ENCODE measurements around the gene OR6X1.
"Not testable (repeated sequence)": the region's sequence is repeated elsewhere in the genome, so short reads cannot be mapped to it uniquely, and the experiment has no call there.

OR6X1 gene

DNA sequence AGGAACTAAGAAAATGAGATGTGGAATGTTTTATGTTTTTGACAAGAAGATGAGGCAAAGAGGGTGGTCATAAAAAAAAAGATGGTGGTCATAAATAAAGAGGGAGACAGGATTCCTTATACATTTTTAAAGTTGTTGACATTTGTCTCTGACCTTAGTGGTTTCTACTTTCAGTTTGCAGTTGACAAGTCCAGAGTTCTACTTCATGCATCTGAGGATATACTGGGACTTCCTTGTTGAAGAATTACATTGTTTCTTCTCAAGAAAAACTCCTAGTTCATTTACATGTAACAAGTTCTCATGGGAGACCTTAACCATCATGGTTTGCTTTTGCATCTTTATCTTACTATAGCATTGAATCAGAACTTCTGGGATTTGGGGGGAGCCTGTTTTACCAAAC lies 1.2 kb downstream of the OR6X1 start:
- no peak for DNase-seq

DNA sequence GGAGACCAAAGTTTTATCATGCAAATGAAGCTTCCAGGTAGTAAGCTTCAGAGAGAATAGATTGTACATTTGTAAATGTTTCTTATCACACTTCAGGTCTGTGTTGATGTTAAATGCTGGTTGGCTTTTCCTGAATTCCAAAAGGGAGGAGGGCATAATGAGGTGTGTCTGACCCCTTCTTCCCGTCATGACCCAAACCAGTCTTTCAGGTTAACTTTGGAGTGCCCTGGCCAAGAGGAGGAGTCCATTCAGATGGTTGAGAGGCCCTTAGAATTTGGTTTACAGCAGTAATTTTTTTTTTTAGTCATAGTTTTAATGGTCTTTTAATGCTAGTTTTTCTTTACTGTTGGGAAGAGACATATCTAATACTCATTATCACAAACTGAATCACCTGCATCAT lies 2.5 kb downstream of the OR6X1 start:
- DNase-seq = no peak

- DNase-seq = not testable (repeated sequence)
Measured at GRCh38 chr11:123748349-123748748, 6.0 kb downstream of the OR6X1 start.

DNA sequence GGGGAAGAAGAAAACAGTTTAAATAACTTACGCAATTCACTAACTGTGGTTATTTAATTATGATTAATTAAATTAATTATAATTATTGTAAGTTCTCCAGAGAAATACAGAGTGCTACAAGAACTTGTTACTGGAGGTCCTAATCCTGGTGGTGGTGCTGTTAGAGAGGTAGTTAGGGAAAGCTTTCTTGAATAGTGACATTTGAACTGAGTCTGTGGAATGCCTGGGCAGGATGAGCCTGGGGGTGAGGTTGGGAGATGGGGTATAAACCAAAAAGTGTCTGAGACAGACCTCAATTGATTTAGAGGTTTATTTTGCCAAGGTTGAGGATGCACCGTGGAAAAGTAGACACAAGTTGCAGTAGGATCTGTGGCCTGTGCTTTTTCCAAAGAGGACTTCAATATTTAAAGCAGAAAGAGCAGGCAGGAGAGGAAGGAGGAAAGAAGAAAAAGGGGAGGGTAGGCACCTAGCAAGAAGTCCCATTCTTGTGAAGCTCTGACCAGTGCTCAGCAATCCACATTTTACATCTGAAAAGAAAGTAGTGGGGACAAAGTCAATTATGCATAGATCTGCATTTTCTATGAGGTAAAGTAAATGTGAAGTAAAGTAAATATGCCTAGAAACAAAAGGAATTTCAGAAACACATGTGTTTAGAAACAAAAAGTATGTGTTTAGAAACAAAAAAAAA lies 8.4 kb downstream of the OR6X1 start:
- no peak for DNase-seq

GRCh38 chr11:123742724-123743120 lies 11.6 kb downstream of the OR6X1 start:
- DNase-seq = no peak

GRCh38 chr11:123742031-123742723 lies 12.1 kb downstream of the OR6X1 start:
- DNase-seq = no peak

GRCh38 chr11:123741159-123742030 lies 12.9 kb downstream of the OR6X1 start, which contains the start of gene ZNF202:
Gene ZNF202 (minus strand): TSS chr11:123741660. CDS start chr11:123730888, 10,772 bp downstream.
- peak; percentile 89 for DNase-seq

- no peak for DNase-seq
Measured at GRCh38 chr11:123740787-123741158, 13.5 kb downstream of the OR6X1 start.

- DNase-seq = no peak
Measured at GRCh38 chr11:123738374-123738773, 15.9 kb downstream of the OR6X1 start.

DNA sequence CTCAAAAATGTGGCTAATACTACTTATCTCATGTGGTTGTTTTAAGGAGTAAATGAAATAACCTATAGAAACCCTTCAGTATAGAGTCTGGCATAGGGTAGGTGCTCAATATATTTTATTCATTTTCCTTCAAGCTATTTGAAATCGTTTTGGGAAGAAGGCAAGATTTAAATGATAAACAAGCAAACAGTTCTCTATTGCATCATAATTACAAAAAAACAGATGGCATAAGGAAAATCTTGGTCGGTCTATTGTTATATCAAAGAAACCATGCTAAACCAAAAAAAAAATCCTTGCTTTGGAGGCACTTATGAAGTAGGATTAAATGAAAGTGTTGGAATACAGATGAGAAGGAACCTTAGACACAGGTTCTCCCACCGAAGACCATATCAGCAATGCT lies 17.5 kb downstream of the OR6X1 start:
- no peak for DNase-seq

DNA sequence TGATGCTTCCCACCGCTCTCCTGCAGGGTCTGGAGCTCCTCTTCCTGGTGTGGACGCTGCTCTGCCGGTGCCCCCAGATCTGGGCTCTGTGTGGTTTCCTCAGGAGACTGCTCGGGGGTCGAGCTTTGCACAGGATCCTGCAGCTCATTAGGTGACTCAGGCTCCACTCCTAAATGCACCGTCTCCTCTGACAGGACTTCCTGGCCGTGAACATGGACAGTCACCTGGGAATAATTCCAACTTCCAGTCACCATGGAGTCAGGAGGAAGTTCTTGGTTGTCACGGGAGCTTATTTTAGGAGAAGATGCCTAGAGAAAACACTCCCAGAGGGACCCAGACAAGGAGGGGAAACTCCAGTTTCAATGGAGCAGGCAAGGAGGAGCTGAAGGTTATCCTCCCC lies 24.7 kb downstream of the OR6X1 start:
- DNase-seq = no peak

- DNase-seq = no peak
Measured at GRCh38 chr11:123725995-123726655, 28.2 kb downstream of the OR6X1 start.

- peak; percentile 41 for DNase-seq
Measured at GRCh38 chr11:123719452-123719851, 34.9 kb downstream of the OR6X1 start.

- DNase-seq = no peak
Measured at GRCh38 chr11:123718469-123718868, 35.8 kb downstream of the OR6X1 start.

- no peak for DNase-seq
Measured at GRCh38 chr11:123718063-123718462, 36.3 kb downstream of the OR6X1 start.

- DNase-seq = not testable (repeated sequence)
Measured at GRCh38 chr11:123712627-123713026, 41.7 kb downstream of the OR6X1 start.

- DNase-seq = peak; percentile 68
Measured at GRCh38 chr11:123707606-123708205, 46.6 kb downstream of the OR6X1 start.

DNA sequence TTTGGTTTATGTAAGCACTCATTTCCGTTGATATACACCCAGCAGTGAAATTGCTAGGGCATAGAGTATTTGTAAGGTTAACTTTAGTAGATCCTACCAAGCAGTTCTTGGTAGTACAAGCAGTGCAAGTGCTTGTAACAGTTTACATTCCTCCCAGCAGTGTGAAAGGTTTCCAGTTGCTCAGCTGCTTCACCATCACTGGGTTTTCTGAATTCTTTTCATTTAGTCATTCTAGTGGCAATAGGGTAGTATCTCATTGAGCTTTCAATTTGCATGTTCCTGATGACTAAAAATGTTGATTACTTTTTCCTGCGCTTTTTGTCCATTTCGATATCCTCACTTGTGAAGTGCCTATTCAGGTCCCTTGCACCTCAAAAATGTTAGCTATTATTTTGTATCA lies 47.1 kb downstream of the OR6X1 start:
- no peak for DNase-seq

DNA sequence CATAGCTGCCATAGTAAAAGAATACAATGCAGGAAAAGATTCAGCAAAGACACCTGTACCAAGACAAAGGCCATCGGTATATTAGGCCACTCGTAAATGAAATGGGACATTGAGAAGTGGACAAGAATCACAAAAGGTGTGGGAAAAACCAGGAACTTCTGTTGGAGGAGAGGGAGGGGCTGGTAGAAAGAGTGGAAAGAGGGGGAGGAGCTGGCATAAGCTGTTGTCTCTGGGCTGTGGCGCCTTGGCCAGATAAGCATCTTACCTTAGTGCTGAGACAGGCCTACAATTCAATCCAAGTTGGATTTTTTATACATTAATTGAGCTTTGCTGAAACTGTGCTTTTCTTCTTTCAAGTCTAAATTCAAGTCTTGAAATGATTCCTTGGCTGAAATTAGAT lies 50.0 kb downstream of the OR6X1 start:
- no peak for DNase-seq
